Neuronal stem cell (in vitro differentiated cells): ENCODE measurements around the gene CHERP.

Source experiments
- DNase-seq: peaks from one replicate; pipeline ENCODE4 v3.0.0-alpha.2; 2013; ENCODE audit warnings: low spot score
- H2AFZ ChIP-seq: one replicate; pipeline ENCODE4 v1.6.1; 2013; ENCODE audit warnings: mild to moderate bottlenecking, low read length, inconsistent platforms
- H2AK5ac ChIP-seq: 2 replicates; pipeline ENCODE4 v1.6.1; 2013; ENCODE audit warnings: low read depth, mild to moderate bottlenecking, inconsistent platforms, low read length, moderate library complexity, mixed read lengths
- H2BK120ac ChIP-seq: 2 replicates; pipeline ENCODE4 v1.6.1; 2013; ENCODE audit warnings: low read depth, mild to moderate bottlenecking, inconsistent platforms, low read length, moderate library complexity, mixed read lengths
- H2BK12ac ChIP-seq: one replicate; pipeline ENCODE4 v1.6.1; 2013; ENCODE audit warnings: low read length, inconsistent platforms
- H2BK15ac ChIP-seq: 2 replicates; pipeline ENCODE4 v1.6.1; 2013; ENCODE audit warnings: mild to moderate bottlenecking, low read length, inconsistent platforms, mixed read lengths
- H2BK5ac ChIP-seq: one replicate; pipeline ENCODE4 v1.6.1; 2013; ENCODE audit warnings: inconsistent platforms, mild to moderate bottlenecking, low read length, moderate library complexity
- H3K14ac ChIP-seq: one replicate; pipeline ENCODE4 v1.6.1; 2013; ENCODE audit warnings: low read length, inconsistent platforms
- H3K18ac ChIP-seq: 2 replicates; pipeline ENCODE4 v1.6.1; 2013; ENCODE audit warnings: low read length, inconsistent platforms
- H3K23ac ChIP-seq: 2 replicates; pipeline ENCODE4 v1.6.1; 2013; ENCODE audit warnings: low read depth, mild to moderate bottlenecking, mixed read lengths, low read length, inconsistent platforms; ENCODE audit not compliant: poor library complexity
- H3K27ac ChIP-seq: replicated peaks from 3 replicates; pipeline ENCODE4 v1.5.1; 2013; ENCODE audit warnings: low read length, inconsistent platforms
- H3K27me3 ChIP-seq, 3 experiments: 2 replicates each; pipeline ENCODE4 v1.6.1; 2013; ENCODE audit warnings: low read length in 3 of 3, mild to moderate bottlenecking in 2 of 3, inconsistent platforms in 1 of 3, low read depth in 1 of 3, mixed read lengths in 1 of 3, moderate library complexity in 1 of 3; ENCODE audit not compliant: control insufficient read depth in 3 of 3, insufficient read depth in 3 of 3
- H3K36me3 ChIP-seq, 2 donors: replicated peaks in 1 of 2; 2 replicates each; pipeline ENCODE4 v1.6.1; 2013; ENCODE audit warnings: low read length in 2 of 2; ENCODE audit not compliant: control insufficient read depth in 2 of 2, insufficient read depth in 2 of 2
- H3K4ac ChIP-seq: 2 replicates; pipeline ENCODE4 v1.6.1; 2013; ENCODE audit warnings: inconsistent platforms, mild to moderate bottlenecking, low read length, moderate library complexity
- H3K4me1 ChIP-seq, 2 donors: 1 replicate in 1 of 2; 2 replicates in 1 of 2; pipeline ENCODE4 v1.6.1; 2013; ENCODE audit warnings: low read length in 2 of 2, low read depth in 1 of 2; ENCODE audit not compliant: control insufficient read depth in 2 of 2, insufficient read depth in 1 of 2
- H3K4me2 ChIP-seq: one replicate; pipeline ENCODE4 v1.6.1; 2013; ENCODE audit warnings: mild to moderate bottlenecking, low read length, inconsistent platforms; ENCODE audit not compliant: insufficient read depth, poor library complexity, severe bottlenecking
- H3K4me3 ChIP-seq, 2 donors: 2 replicates each; pipeline ENCODE4 v1.5.1; 2013; ENCODE audit warnings: low read length in 2 of 2, mild to moderate bottlenecking in 2 of 2, inconsistent platforms in 1 of 2, moderate library complexity in 1 of 2
- H3K79me1 ChIP-seq: one replicate; pipeline ENCODE4 v1.6.1; 2013; ENCODE audit warnings: low read depth, mild to moderate bottlenecking, inconsistent platforms, low read length, moderate library complexity
- H3K9ac ChIP-seq: one replicate; pipeline ENCODE4 v1.6.1; 2013; ENCODE audit warnings: mild to moderate bottlenecking, low read depth, low read length, inconsistent platforms; ENCODE audit not compliant: poor library complexity
- H3K9me3 ChIP-seq, 2 donors: replicated peaks in 1 of 2; 2 replicates each; pipeline versions ENCODE3 to v1.6.1; 2013; ENCODE audit warnings: low read length in 2 of 2, mild to moderate bottlenecking in 2 of 2, inconsistent platforms in 1 of 2, low read depth in 1 of 2, mixed read lengths in 1 of 2, moderate library complexity in 1 of 2; ENCODE audit not compliant: control insufficient read depth in 2 of 2, insufficient read depth in 1 of 2
- H4K8ac ChIP-seq: one replicate; pipeline ENCODE4 v1.6.1; 2013; ENCODE audit warnings: low read depth, mild to moderate bottlenecking, inconsistent platforms, low read length, moderate library complexity
- H4K91ac ChIP-seq: one replicate; pipeline ENCODE4 v1.6.1; 2013; ENCODE audit warnings: low read length, low read depth, mild to moderate bottlenecking, inconsistent platforms; ENCODE audit not compliant: poor library complexity
- WGBS, 2 donors: extraction: QIAGEN DNeasy Blood & Tissue Kit; methylation state at CpG; one replicate each; pipeline ENCODE4 v1.1.7; 2013; ENCODE audit warnings: missing lambda C conversion rate in 2 of 2, mixed read lengths in 1 of 2; ENCODE audit not compliant: insufficient read length in 2 of 2, insufficient replicate concordance in 1 of 2; ENCODE audit errors: extremely low coverage in 2 of 2; 5-methylcytosine and 5-hydroxymethylcytosine counted together

The CHERP gene

DNA sequence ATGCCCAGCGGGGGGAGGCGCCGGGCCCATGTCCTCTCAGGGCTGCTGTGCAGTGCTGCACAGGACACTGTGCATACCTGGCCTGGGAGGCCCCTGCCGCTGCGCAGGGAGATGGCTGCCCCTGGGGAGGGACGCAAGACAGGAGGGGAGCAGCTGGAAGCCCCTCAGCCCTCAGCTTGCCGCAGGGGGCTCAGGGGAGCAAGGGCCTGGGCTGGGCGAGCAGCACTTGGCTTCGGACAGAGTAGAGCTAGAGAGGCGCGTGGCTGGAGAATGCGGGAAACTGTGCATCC, 10.9 kb downstream of the CHERP start:
- Histone ChIP-seq H3K4me1 (no peaks in the 10 kb centered on the region), H2BK15ac (no peak overlapping the region), H3K36me3 (peaks cover 74 to 100% of the 10 kb centered on the region in 2 donors), H2AK5ac (no peak overlapping the region), H3K9ac (no peak overlapping the region), H3K23ac (peak overlapping the region; percentile 43), H3K9me3 (peaks cover 0 to 2% of the 10 kb centered on the region in 2 donors), H3K18ac (no peak overlapping the region), H2BK5ac (no peak overlapping the region), H3K4ac (no peak overlapping the region), H2BK12ac (no peak overlapping the region), H3K79me1 (peaks cover 16% of the 10 kb centered on the region), H4K8ac (no peak overlapping the region), H3K27me3 (no peaks in the 10 kb centered on the region), H3K14ac (no peak overlapping the region), H3K27ac (no peak overlapping the region), H2AFZ (no peak overlapping the region), H2BK120ac (no peak overlapping the region), H4K91ac (no peak overlapping the region), H3K4me2 (no peak overlapping the region), H3K4me3 (no peak overlapping the region)
- DNase-seq = no peak
- WGBS, 2 donors = no CpG with 5 or more reads among the region's 12 CpGs

DNA sequence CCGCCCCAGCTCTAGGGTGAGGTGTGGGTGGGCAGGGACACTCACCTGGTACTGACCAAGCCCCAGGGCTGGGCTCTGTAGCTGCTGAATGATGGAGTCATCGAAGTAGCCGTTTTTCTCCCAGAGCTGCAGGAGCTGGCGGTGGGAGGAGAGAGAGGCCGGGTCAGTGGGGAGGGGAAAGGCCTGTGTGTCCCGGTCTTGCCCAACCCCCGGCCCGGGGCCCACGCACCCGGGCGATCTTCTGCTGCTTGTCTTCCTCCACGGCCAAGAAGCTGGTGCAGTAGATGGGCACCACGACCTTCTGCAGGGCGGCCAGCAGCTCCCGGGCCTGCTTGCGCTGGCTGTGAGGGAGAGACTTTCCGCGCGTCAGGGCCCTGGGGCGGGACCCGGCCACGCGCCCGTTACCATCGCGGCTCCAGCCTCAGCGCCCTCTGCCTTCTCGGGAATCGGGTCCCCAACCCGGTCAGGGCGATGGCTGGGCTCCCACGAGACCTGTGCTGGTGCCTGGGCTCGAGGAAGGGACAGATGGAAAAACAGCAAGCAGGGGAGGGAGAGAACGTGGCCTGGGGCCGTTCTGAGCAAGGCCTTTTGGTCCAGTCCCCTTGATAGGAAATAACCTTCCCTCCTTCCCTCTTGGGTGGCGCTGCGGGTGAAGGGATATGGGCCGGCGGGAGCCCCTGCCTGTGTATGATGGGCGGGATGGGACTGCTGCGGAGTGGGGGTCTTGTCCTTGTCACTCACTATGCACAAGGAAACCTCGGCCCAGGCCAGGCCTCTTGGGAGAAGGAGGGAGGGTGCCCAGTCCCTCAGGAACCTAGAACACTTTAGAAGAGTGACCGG, 11.5 kb downstream of the CHERP start:
- peaks cover 76 to 100% of the 10 kb centered on the region in 2 donors for H3K36me3 ChIP-seq

DNA sequence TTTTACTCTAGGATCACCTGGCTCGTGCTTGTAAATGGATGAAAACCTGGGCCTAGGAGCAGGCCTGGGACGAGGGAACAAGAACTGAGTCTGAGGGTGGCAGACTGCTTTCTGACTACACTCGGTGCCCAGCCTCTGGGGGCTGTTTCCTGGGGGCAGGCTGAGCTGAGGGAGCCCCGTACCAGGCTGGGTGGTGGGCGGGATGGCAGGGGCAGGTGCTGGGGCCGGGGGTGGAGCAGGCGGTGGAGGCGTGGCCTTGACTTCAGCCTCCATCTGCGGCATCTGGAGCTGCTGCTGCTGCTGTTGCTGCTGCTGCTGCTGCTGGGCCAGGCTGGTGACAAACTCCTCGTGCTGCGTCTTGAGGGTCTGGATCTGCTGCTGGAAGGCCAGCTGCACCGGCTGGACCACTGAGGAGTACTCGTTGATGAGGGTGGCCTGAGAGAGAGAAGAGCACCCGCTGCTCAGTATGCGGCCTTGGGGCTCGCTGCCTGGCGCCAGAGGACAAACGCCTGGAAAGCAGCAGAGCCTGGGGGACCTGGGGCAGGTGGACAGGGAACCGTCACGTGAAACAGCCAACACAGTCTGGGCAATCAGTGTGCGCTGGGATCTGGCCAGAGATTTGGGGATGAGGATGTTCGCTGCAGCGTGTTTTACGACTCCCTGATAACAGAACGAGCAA, 12.6 kb downstream of the CHERP start:
- H2BK120ac ChIP-seq = no peak overlapping the region
- H3K4me1 ChIP-seq = no peaks in the 10 kb centered on the region

More for the DNA sequence above, 11.5 kb downstream of the CHERP start:
- H4K91ac ChIP-seq = no peak overlapping the region
- H3K14ac ChIP-seq = no peak overlapping the region
- no peak for DNase-seq
- no peak overlapping the region for H3K9ac ChIP-seq
- no peak overlapping the region for H3K4ac ChIP-seq
- H3K4me1 ChIP-seq = no peaks in the 10 kb centered on the region
- no peak overlapping the region for H4K8ac ChIP-seq
- no peaks in the 10 kb centered on the region for H3K27me3 ChIP-seq
- WGBS, 2 donors = no CpG with 5 or more reads among the region's 43 CpGs
- H2AFZ ChIP-seq = no peak overlapping the region
- peaks cover 0 to 2% of the 10 kb centered on the region in 2 donors for H3K9me3 ChIP-seq
- H2BK15ac ChIP-seq = no peak overlapping the region
- no peak overlapping the region for H2BK120ac ChIP-seq
- no peak overlapping the region for H3K4me2 ChIP-seq
- H3K4me3 ChIP-seq = no peak overlapping the region
- H3K79me1 ChIP-seq = peaks cover 13% of the 10 kb centered on the region
- no peak overlapping the region for H2BK12ac ChIP-seq
- no peak overlapping the region for H3K18ac ChIP-seq
- H2AK5ac ChIP-seq = no peak overlapping the region
- peak overlapping the region; percentile 43 for H3K23ac ChIP-seq
- H3K27ac ChIP-seq = no peak overlapping the region
- H2BK5ac ChIP-seq = no peak overlapping the region

DNA sequence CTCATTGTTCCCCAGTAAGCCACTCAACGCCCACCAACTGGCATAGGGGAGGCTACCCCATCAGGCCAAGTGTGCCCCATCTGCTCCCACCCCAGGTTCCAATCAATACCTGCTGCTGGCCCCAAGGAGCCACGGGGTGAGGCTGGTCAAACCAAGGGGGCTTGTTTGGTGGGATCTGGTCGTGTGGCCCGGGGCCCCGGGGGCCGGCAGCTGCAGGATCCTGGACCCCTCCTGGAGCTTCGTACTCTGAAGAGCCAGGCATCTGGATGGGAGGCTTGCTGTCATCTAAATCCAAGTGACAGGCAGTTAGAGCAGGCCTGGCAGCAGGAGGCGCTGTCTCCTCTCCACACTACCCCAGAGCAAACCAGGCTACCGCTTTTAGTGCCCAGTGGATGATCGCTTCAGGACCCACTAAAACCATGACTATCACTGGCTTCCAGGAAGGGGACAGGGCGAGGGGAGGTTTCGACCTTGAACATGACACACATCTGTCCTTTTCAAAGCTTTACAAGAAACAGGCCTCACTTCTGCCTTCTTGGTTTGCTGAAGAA, 14.2 kb downstream of the CHERP start:
- no peak overlapping the region for H3K14ac ChIP-seq
- no peak overlapping the region for H2BK5ac ChIP-seq
- H3K4me1 ChIP-seq = no peaks in the 10 kb centered on the region
- H2BK12ac ChIP-seq = no peak overlapping the region
- no peak for DNase-seq
- no peak overlapping the region for H2BK120ac ChIP-seq
- H2BK15ac ChIP-seq = no peak overlapping the region
- H3K79me1 ChIP-seq = peaks cover 15% of the 10 kb centered on the region
- no peak overlapping the region for H2AK5ac ChIP-seq
- H4K91ac ChIP-seq = no peak overlapping the region
- H3K27ac ChIP-seq = no peak overlapping the region
- H3K18ac ChIP-seq = no peak overlapping the region
- no peak overlapping the region for H4K8ac ChIP-seq
- no peak overlapping the region for H3K23ac ChIP-seq
- peaks cover 0 to 2% of the 10 kb centered on the region in 2 donors for H3K9me3 ChIP-seq
- H3K27me3 ChIP-seq = no peaks in the 10 kb centered on the region
- H2AFZ ChIP-seq = no peak overlapping the region
- no peak overlapping the region for H3K4me2 ChIP-seq
- no peak overlapping the region for H3K4ac ChIP-seq
- H3K4me3 ChIP-seq = no peak overlapping the region
- H3K36me3 ChIP-seq = peaks cover 81 to 99% of the 10 kb centered on the region in 2 donors
- H3K9ac ChIP-seq = no peak overlapping the region
- no CpG with 5 or more reads among the region's 12 CpGs for WGBS, 2 donors

More for the DNA sequence above, 12.6 kb downstream of the CHERP start:
- Histone ChIP-seq H3K4ac (no peak overlapping the region), H3K18ac (no peak overlapping the region), H3K27ac (no peak overlapping the region), H4K8ac (peak overlapping the region; percentile 65), H2AK5ac (no peak overlapping the region), H3K4me3 (peak overlapping the region in 1 of 2 donors; percentile 34), H2AFZ (no peak overlapping the region), H3K14ac (no peak overlapping the region), H3K9me3 (peaks cover 0 to 2% of the 10 kb centered on the region in 2 donors), H3K23ac (peak overlapping the region; percentile 55), H3K9ac (no peak overlapping the region), H2BK15ac (no peak overlapping the region), H2BK5ac (no peak overlapping the region), H3K36me3 (peaks cover 80 to 100% of the 10 kb centered on the region in 2 donors), H3K27me3 (no peaks in the 10 kb centered on the region), H4K91ac (no peak overlapping the region), H2BK12ac (no peak overlapping the region), H3K4me2 (no peak overlapping the region), H3K79me1 (peaks cover 15% of the 10 kb centered on the region)
- DNase-seq = no peak
- no CpG with 5 or more reads among the region's 25 CpGs for WGBS, 2 donors
